Measurements from ENCODE around the gene ARL11.
"Not testable (repeated sequence)": the region's sequence is repeated elsewhere in the genome, so short reads cannot be mapped to it uniquely, and the experiment has no call there.

DNA sequence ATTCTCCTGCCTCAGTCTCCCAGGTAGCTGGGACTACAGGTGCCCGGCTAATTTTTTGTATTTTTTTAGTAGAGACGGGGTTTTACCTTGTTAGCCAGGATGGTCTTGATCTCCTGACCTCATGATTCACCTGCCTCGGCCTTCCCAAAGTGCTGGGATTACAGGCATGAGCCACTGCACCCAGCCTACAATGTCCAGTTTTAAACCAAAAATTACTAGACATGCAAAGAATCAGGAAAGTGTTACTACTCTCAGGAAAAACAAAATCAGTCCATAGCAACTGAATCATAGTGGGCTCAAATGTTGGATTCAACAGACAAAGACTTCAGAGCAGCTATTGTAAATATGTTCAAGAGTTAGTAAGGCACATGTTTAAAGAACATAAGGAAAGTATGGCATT lies 16.3 kb upstream of the ARL11 start:
- TF ChIP-seq, protein P1, sequence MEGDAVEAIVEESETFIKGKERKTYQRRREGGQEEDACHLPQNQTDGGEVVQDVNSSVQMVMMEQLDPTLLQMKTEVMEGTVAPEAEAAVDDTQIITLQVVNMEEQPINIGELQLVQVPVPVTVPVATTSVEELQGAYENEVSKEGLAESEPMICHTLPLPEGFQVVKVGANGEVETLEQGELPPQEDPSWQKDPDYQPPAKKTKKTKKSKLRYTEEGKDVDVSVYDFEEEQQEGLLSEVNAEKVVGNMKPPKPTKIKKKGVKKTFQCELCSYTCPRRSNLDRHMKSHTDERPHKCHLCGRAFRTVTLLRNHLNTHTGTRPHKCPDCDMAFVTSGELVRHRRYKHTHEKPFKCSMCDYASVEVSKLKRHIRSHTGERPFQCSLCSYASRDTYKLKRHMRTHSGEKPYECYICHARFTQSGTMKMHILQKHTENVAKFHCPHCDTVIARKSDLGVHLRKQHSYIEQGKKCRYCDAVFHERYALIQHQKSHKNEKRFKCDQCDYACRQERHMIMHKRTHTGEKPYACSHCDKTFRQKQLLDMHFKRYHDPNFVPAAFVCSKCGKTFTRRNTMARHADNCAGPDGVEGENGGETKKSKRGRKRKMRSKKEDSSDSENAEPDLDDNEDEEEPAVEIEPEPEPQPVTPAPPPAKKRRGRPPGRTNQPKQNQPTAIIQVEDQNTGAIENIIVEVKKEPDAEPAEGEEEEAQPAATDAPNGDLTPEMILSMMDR (IDR thresholded peaks at IDR 0.05), result not testable (repeated sequence)
- not testable (repeated sequence) for TF ChIP-seq POLR2A (IDR thresholded peaks at IDR 0.05)

Measured in Peyer's patch (tissue), 4 donors.